ENCODE data around the gene EPHB1. TPM values are rescaled to one million over a fixed set of nuclear protein-coding genes. Genes with fewer than 3 reads are reported as not detected.

EPHB1 gene
- total RNA-seq, 1 experiment from 2014 or later, result 0.11 TPM

DNA sequence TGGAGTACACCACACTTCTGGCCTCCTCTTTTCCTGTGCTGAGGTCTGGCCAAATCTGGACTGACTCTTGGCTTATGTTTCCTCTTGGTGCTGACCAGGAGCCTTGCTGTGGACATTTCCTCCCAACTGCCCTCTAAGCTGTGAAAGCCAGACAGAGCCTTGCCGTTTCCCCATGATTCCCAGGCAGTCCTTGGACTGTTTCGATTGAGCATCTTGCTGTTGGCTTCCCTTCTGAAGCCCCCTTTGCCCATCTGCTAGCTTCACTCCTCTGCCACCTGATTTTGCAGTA lies 110.5 kb downstream of the EPHB1 start:
- Histone ChIP-seq H3K27me3 (replicated peaks; ENCODE audit: insufficient read depth, low read depth, low read length, poor library complexity) (peaks cover 17% of the 10 kb centered on the region), H3K27ac (ENCODE audit: low read depth, low read length, poor library complexity, severe bottlenecking) (no peak overlapping the region), H3K9me3 (ENCODE audit: low read depth, low read length, poor library complexity, severe bottlenecking) (no peaks in the 10 kb centered on the region), H3K4me1 (ENCODE audit: insufficient read depth, low read length, poor library complexity, severe bottlenecking) (no peaks in the 10 kb centered on the region), H3K36me3 (ENCODE audit: insufficient read depth, low read length, poor library complexity, severe bottlenecking) (no peaks in the 10 kb centered on the region), H3K4me3 (ENCODE audit: low read depth, low read length, poor library complexity, severe bottlenecking) (no peak overlapping the region)
- intact Hi-C loops (cut with micrococcal nuclease; ENCODE audit: unreplicated experiment), result no loop called here
- BruUV-seq (replicated peaks), result no TSS peak
- DNase-seq (ENCODE audit: low spot score), result no peak
- TF ChIP-seq, protein P1, sequence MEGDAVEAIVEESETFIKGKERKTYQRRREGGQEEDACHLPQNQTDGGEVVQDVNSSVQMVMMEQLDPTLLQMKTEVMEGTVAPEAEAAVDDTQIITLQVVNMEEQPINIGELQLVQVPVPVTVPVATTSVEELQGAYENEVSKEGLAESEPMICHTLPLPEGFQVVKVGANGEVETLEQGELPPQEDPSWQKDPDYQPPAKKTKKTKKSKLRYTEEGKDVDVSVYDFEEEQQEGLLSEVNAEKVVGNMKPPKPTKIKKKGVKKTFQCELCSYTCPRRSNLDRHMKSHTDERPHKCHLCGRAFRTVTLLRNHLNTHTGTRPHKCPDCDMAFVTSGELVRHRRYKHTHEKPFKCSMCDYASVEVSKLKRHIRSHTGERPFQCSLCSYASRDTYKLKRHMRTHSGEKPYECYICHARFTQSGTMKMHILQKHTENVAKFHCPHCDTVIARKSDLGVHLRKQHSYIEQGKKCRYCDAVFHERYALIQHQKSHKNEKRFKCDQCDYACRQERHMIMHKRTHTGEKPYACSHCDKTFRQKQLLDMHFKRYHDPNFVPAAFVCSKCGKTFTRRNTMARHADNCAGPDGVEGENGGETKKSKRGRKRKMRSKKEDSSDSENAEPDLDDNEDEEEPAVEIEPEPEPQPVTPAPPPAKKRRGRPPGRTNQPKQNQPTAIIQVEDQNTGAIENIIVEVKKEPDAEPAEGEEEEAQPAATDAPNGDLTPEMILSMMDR (conservative IDR thresholded peaks at IDR 0.05; ENCODE audit: low read depth, low read length), result no peak
- TF ChIP-seq EZH2 (IDR thresholded peaks at IDR 0.05; ENCODE audit: borderline replicate concordance, low read depth, low read length, poor library complexity, severe bottlenecking), result no peak
- POLR2A ChIA-PET (ENCODE audit: low non-redundant PET), result no interaction called here
- CTCF ChIA-PET, result no interaction called here

DNA sequence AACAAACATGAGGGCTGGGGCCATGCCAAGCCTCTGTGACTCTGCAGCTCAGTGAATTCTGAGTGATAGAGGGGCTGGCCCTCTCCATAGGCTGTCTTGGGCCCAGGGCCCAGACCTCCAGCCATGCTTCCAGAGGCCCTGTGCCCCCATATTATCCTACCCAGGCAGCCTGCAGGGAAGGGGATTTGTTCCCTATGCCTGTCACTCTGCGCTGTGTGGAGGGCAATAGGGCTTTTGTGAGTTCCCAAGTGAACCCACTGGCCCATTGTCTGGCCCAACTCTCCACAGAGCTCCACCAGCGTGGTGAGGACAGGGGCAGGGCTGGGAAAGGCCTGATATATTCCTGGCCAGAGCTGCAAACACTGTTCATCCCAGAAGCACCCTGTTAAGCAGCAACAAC lies 113.2 kb downstream of the EPHB1 start:
- intact Hi-C loops (cut with micrococcal nuclease; ENCODE audit: unreplicated experiment), result no loop called here
- TF ChIP-seq EZH2 (IDR thresholded peaks at IDR 0.05; ENCODE audit: borderline replicate concordance, low read depth, low read length, poor library complexity, severe bottlenecking), result no peak
- TF ChIP-seq, protein P1 (conservative IDR thresholded peaks at IDR 0.05; ENCODE audit: low read depth, low read length), result no peak
- ChIA-PET POLR2A (ENCODE audit: low non-redundant PET) (no interaction called here), CTCF (no interaction called here)
- Histone ChIP-seq H3K4me1 (ENCODE audit: insufficient read depth, low read length, poor library complexity, severe bottlenecking) (no peaks in the 10 kb centered on the region), H3K9me3 (ENCODE audit: low read depth, low read length, poor library complexity, severe bottlenecking) (no peaks in the 10 kb centered on the region), H3K36me3 (ENCODE audit: insufficient read depth, low read length, poor library complexity, severe bottlenecking) (no peaks in the 10 kb centered on the region), H3K27ac (ENCODE audit: low read depth, low read length, poor library complexity, severe bottlenecking) (no peak overlapping the region), H3K4me3 (ENCODE audit: low read depth, low read length, poor library complexity, severe bottlenecking) (no peak overlapping the region), H3K27me3 (replicated peaks; ENCODE audit: insufficient read depth, low read depth, low read length, poor library complexity) (peaks cover 5% of the 10 kb centered on the region)
- BruUV-seq (replicated peaks), result no TSS peak
- no peak for DNase-seq (ENCODE audit: low spot score)

DNA sequence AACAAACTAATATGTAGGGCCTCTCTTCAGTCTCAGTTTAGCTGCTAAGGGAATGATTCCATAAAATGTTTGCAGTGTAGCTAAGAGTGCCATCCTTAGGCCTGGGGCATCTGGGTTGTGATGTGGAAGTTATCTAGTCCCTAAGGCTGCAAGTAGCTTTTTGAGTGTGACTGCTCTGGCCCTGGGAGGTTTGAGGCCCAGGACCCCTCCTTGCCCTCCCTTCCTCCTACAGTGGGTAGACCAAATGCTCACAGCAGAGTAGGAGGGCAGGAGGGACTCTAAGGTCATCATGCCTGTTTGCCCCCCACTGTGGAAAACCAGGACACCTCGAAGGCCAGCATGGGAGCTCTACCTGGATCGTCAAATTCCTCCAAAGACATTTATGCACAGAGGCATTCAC lies 115.0 kb downstream of the EPHB1 start:
- Histone ChIP-seq H3K4me3 (ENCODE audit: low read depth, low read length, poor library complexity, severe bottlenecking) (no peak overlapping the region), H3K4me1 (ENCODE audit: insufficient read depth, low read length, poor library complexity, severe bottlenecking) (no peaks in the 10 kb centered on the region), H3K27ac (ENCODE audit: low read depth, low read length, poor library complexity, severe bottlenecking) (no peak overlapping the region), H3K36me3 (ENCODE audit: insufficient read depth, low read length, poor library complexity, severe bottlenecking) (no peaks in the 10 kb centered on the region), H3K9me3 (ENCODE audit: low read depth, low read length, poor library complexity, severe bottlenecking) (no peaks in the 10 kb centered on the region), H3K27me3 (replicated peaks; ENCODE audit: insufficient read depth, low read depth, low read length, poor library complexity) (no peaks in the 10 kb centered on the region)
- ChIA-PET POLR2A (ENCODE audit: low non-redundant PET) (no interaction called here), CTCF (no interaction called here)
- BruUV-seq (replicated peaks), result no TSS peak
- no peak for TF ChIP-seq EZH2 (IDR thresholded peaks at IDR 0.05; ENCODE audit: borderline replicate concordance, low read depth, low read length, poor library complexity, severe bottlenecking)
- TF ChIP-seq, protein P1 (conservative IDR thresholded peaks at IDR 0.05; ENCODE audit: low read depth, low read length), result no peak
- intact Hi-C loops (cut with micrococcal nuclease; ENCODE audit: unreplicated experiment), result no loop called here
- DNase-seq (ENCODE audit: low spot score), result no peak

Measured in A673 (cell line).